ENCODE data around the gene PCBD1.
"Not testable (repeated sequence)": the region's sequence is repeated elsewhere in the genome, so short reads cannot be mapped to it uniquely, and the experiment has no call there.

Gene PCBD1

GRCh38 chr10:70887804-70888800 is at the start of gene PCBD1:
Gene PCBD1 (minus strand): TSS chr10:70888565. CDS start chr10:70888533, 32 bp downstream.
- DNase-seq (ENCODE audit: low spot score), result peak; percentile 86

- DNase-seq (ENCODE audit: low spot score), result no peak
Observed at GRCh38 chr10:70937661-70938060, 49.3 kb upstream of the PCBD1 start.

- no peak for DNase-seq (ENCODE audit: low spot score)
Observed at GRCh38 chr10:70936111-70936510, 47.7 kb upstream of the PCBD1 start.

GRCh38 chr10:70935631-70936030 is 47.3 kb upstream of the PCBD1 start:
- no peak for DNase-seq (ENCODE audit: low spot score)

GRCh38 chr10:70935125-70935625 is 46.8 kb upstream of the PCBD1 start:
- no peak for DNase-seq (ENCODE audit: low spot score)

GRCh38 chr10:70934701-70935100 is 46.3 kb upstream of the PCBD1 start:
- no peak for DNase-seq (ENCODE audit: low spot score)

GRCh38 chr10:70932392-70933196 is 44.2 kb upstream of the PCBD1 start:
- peak; percentile 42 for DNase-seq (ENCODE audit: low spot score)

GRCh38 chr10:70931168-70931815 is 42.9 kb upstream of the PCBD1 start:
- no peak for DNase-seq (ENCODE audit: low spot score)

GRCh38 chr10:70930263-70931000 is 42.1 kb upstream of the PCBD1 start:
- DNase-seq (ENCODE audit: low spot score), result no peak

- no peak for DNase-seq (ENCODE audit: low spot score)
Observed at GRCh38 chr10:70928140-70928539, 39.8 kb upstream of the PCBD1 start.

GRCh38 chr10:70927189-70927943 is 39.0 kb upstream of the PCBD1 start:
- DNase-seq (ENCODE audit: low spot score), result no peak

- DNase-seq (ENCODE audit: low spot score), result no peak
Observed at GRCh38 chr10:70926226-70927000, 38.0 kb upstream of the PCBD1 start.

- DNase-seq (ENCODE audit: low spot score), result peak; percentile 35
Observed at GRCh38 chr10:70925377-70926225, 37.2 kb upstream of the PCBD1 start.

- DNase-seq (ENCODE audit: low spot score), result peak; percentile 43
Observed at GRCh38 chr10:70923696-70924095, 35.3 kb upstream of the PCBD1 start.

GRCh38 chr10:70921285-70921684 is 32.9 kb upstream of the PCBD1 start:
- DNase-seq (ENCODE audit: low spot score), result no peak

- peak; percentile 24 for DNase-seq (ENCODE audit: low spot score)
Observed at GRCh38 chr10:70920519-70920918, 32.2 kb upstream of the PCBD1 start.

- DNase-seq (ENCODE audit: low spot score), result not testable (repeated sequence)
Observed at GRCh38 chr10:70919906-70920305, 31.5 kb upstream of the PCBD1 start.

- DNase-seq (ENCODE audit: low spot score), result no peak
Observed at GRCh38 chr10:70918851-70919530, 30.6 kb upstream of the PCBD1 start.
